HUDEP-2 (cell line): ENCODE data around the gene SH2D6.
"Not testable (repeated sequence)": the region's sequence is repeated elsewhere in the genome, so short reads cannot be mapped to it uniquely, and the experiment has no call there.

Source experiments
- DNase-seq, 76 experiments: peaks; one replicate each; lab custom pipeline; 2025; ENCODE audit not compliant: unreplicated experiment in 76 of 76; lab: John Stamatoyannopoulos, UW

The SH2D6 gene

GRCh38 chr2:85437488-85438200 lies 19.1 kb downstream of the SH2D6 start:
- peak in 74 of 76 experiments; percentile 26 to 87 (median 75) for DNase-seq

GRCh38 chr2:85438201-85439024 lies 19.9 kb downstream of the SH2D6 start:
- DNase-seq: peak in 24 of 76 experiments; percentile 33 to 74 (median 58)

- DNase-seq: no peak
These were observed 20.5 kb downstream of the SH2D6 start for GRCh38 chr2:85439025-85439472.

- not testable (repeated sequence) for DNase-seq
These were observed 21.1 kb downstream of the SH2D6 start for GRCh38 chr2:85439569-85439968.

GRCh38 chr2:85439986-85440385 lies 21.5 kb downstream of the SH2D6 start:
- no peak for DNase-seq

- no peak for DNase-seq
These were observed 22.2 kb downstream of the SH2D6 start for GRCh38 chr2:85440729-85441128.

- no peak for DNase-seq
These were observed 23.4 kb downstream of the SH2D6 start for GRCh38 chr2:85441864-85442263.

- no peak for DNase-seq
These were observed 26.2 kb downstream of the SH2D6 start for GRCh38 chr2:85444629-85445172.

- peak in 20 of 76 experiments; percentile 9 to 63 (median 30) for DNase-seq
These were observed 27.1 kb downstream of the SH2D6 start for GRCh38 chr2:85445316-85446295.

GRCh38 chr2:85446296-85447221 lies 28.0 kb downstream of the SH2D6 start:
- no peak for DNase-seq

GRCh38 chr2:85447222-85447585 lies 28.7 kb downstream of the SH2D6 start:
- DNase-seq: no peak

GRCh38 chr2:85448461-85449213 lies 30.1 kb downstream of the SH2D6 start:
- DNase-seq: peak in 4 of 76 experiments; percentile 15 to 35 (median 24)

- no peak for DNase-seq
These were observed 30.7 kb downstream of the SH2D6 start for GRCh38 chr2:85449214-85449588.

- DNase-seq: no peak
These were observed 33.7 kb downstream of the SH2D6 start for GRCh38 chr2:85452237-85452636.

GRCh38 chr2:85453571-85453970 lies 35.1 kb downstream of the SH2D6 start:
- no peak for DNase-seq

- DNase-seq: no peak
These were observed 37.1 kb downstream of the SH2D6 start for GRCh38 chr2:85455552-85456090.

GRCh38 chr2:85457043-85457442 lies 38.5 kb downstream of the SH2D6 start:
- DNase-seq: no peak

- DNase-seq: no peak
These were observed 39.4 kb downstream of the SH2D6 start for GRCh38 chr2:85457877-85458316.
